GM23248 (cell line): ENCODE results near the gene ADORA1.

Experiments
- EZH2 ChIP-seq: fragments of 200-600 bp; sonication (generic); IDR thresholded peaks from 2 replicates; pipeline ENCODE4 v1.6.1; 2018; ENCODE audit warnings: antibody characterized with exemption, mild to moderate bottlenecking; ENCODE audit not compliant: insufficient read depth, poor library complexity, severe bottlenecking
- EZH2phosphoT487 ChIP-seq: fragments of 200-600 bp; sonication (generic); IDR thresholded peaks from 2 replicates; pipeline ENCODE4 v1.6.1; 2018; ENCODE audit warnings: antibody characterized with exemption, moderate library complexity, mild to moderate bottlenecking, low read depth; ENCODE audit not compliant: insufficient read depth

GRCh38 chr1:203098445-203098844 is 29.1 kb upstream of the ADORA1 start:
- TF ChIP-seq EZH2, result no peak
- TF ChIP-seq EZH2phosphoT487, result no peak
